Measurements from ENCODE around the gene IRX4. TPM values are rescaled to one million over a fixed set of nuclear protein-coding genes. Genes with fewer than 3 reads are reported as not detected.

The IRX4 gene
- total and polyA plus RNA-seq, 9 of the 15 experiments (the other 6 are each of a cell fraction or from before 2014, with no cell fraction given): not detected

- no peak for TF ChIP-seq NCOR1 (IDR thresholded peaks at IDR 0.05)
- TF ChIP-seq ZFPM2 (CRISPR knock-in tag; IDR thresholded peaks at IDR 0.05): no peak
Measured at GRCh38 chr5:1847611-1848010, 35.1 kb downstream of the IRX4 start (continued).

GRCh38 chr5:1847056-1847455 lies 35.7 kb downstream of the IRX4 start:
- ChIA-PET POLR2A (no interaction called here), CTCF (ENCODE audit: low intra/inter-chr PET ratio) (no interaction called here)
- Histone ChIP-seq H3K9me3 (replicated peaks; ENCODE audit: control insufficient read depth, insufficient read depth, low read depth, low read length) (no peaks in the 10 kb centered on the region), H3K4me3 (no peak overlapping the region), H3K4me1 (replicated peaks in 1 of 2; ENCODE audit: control insufficient read depth in 2 of 2, insufficient read depth in 2 of 2, low read length in 2 of 2) (no peaks in the 10 kb centered on the region), H3K9me1 (ENCODE audit: control insufficient read depth, insufficient read depth, low read length) (no peaks in the 10 kb centered on the region), H4K20me1 (replicated peaks; ENCODE audit: control insufficient read depth, insufficient read depth, low read length) (peaks cover 17% of the 10 kb centered on the region), H3K4me2 (ENCODE audit: insufficient read depth, low read length) (no peak overlapping the region), H3K27me3 (ENCODE audit: control insufficient read depth in 2 of 2, insufficient read depth in 2 of 2, low read length in 2 of 2) (peaks cover 34 to 63% of the 10 kb centered on the region in 2 experiments), H3K27ac (ENCODE audit: extremely low read depth, low read depth, low read length) (no peak overlapping the region), H3K9ac (ENCODE audit: insufficient read depth in 1 of 2, low read depth in 2 of 2, low read length in 2 of 2) (no peak overlapping the region), H3K36me3 (ENCODE audit: control insufficient read depth, insufficient read depth, low read length) (no peaks in the 10 kb centered on the region), H2AFZ (ENCODE audit: low read depth, low read length) (no peak overlapping the region), H3K79me2 (ENCODE audit: control insufficient read depth, insufficient read depth, low read length) (no peaks in the 10 kb centered on the region)
- ATAC-seq (no peak), DNase-seq (ENCODE audit: extremely low read depth in 1 of 4, low spot score in 3 of 4) (no peak), FAIRE-seq (no peak)
- no TSS peak for BruUV-seq (replicated peaks)
- WGBS (ENCODE audit: insufficient coverage, low coverage, missing lambda C conversion rate): 1% methylated on average over 10 of the region's 10 CpGs
- TF ChIP-seq JUN (IDR thresholded peaks at IDR 0.05; ENCODE audit: borderline replicate concordance, low read depth, low read length) (no peak), JUN (CRISPR knock-in tag; IDR thresholded peaks at IDR 0.05; ENCODE audit: borderline replicate concordance) (no peak), ZFP30 (CRISPR knock-in tag; IDR thresholded peaks at IDR 0.05; ENCODE audit: borderline replicate concordance) (no peak), MEF2D (tag; conservative IDR thresholded peaks at IDR 0.05; ENCODE audit: low read depth) (no peak), ZNF586 (CRISPR knock-in tag; conservative IDR thresholded peaks at IDR 0.05) (no peak), POLR2G (IDR thresholded peaks at IDR 0.05; ENCODE audit: low read depth, low read length) (no peak), ZFP1 (CRISPR knock-in tag; IDR thresholded peaks at IDR 0.05) (no peak), ZNF436 (CRISPR knock-in tag; IDR thresholded peaks at IDR 0.05) (no peak), FUS (optimal IDR thresholded peaks at IDR 0.05; ENCODE audit: low read depth, low read length) (no peak)
- intact Hi-C loops (cut with micrococcal nuclease): no loop called here
- in situ Hi-C loops (cut with MboI): no loop called here

All from K562 (cell line).